GM21367 (cell line): Measurements from ENCODE around the gene SPOCK2.
"Not testable (repeated sequence)": the region's sequence is repeated elsewhere in the genome, so short reads cannot be mapped to it uniquely, and the experiment has no call there.

Source experiments
- ATAC-seq: cut with Tn5 transposase; IDR thresholded peaks from one replicate; pipeline ENCODE4 v1.9.1; 2021; ENCODE audit not compliant: unreplicated experiment

The SPOCK2 gene

GRCh38 chr10:72108830-72109635 is 20.7 kb upstream of the SPOCK2 start:
- ATAC-seq: no peak

DNA sequence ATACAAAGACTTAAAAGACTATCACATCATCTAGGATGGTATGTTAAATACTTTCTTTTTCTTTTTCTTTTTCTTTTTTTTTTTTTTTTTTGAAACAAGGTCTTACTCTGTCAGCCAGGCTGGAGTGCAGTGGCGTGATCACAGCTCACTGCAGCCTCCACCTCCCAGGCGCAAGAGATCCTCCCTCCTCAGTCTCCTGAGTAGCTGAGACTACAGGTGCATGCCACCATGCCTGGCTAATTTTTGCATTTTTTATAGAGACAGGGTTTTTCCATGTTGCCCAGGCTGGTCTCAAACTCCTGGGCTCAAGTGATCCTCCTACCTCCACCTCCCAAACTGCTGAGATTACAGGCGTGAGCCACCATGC is 19.6 kb upstream of the SPOCK2 start:
- ATAC-seq: not testable (repeated sequence)

GRCh38 chr10:72107325-72108003 is 19.1 kb upstream of the SPOCK2 start:
- no peak for ATAC-seq

DNA sequence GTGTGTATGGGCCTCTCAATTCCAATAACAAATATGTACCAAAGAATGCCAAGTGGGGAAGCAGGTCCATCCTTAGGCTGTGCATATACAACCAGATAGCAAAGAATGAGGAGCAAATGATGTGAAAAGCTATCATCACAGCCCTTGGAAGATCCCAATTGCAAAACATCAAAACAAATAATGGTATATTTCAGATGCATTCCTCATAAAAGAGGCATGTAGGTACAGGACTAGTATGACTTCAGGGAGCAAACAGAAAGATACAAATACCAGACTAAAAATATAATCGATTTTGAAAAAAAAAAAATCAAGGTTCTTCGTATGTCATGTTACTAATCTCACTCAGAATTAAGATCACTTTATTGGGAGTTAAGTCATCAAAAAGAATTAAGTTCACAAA is 18.5 kb upstream of the SPOCK2 start:
- ATAC-seq: no peak

DNA sequence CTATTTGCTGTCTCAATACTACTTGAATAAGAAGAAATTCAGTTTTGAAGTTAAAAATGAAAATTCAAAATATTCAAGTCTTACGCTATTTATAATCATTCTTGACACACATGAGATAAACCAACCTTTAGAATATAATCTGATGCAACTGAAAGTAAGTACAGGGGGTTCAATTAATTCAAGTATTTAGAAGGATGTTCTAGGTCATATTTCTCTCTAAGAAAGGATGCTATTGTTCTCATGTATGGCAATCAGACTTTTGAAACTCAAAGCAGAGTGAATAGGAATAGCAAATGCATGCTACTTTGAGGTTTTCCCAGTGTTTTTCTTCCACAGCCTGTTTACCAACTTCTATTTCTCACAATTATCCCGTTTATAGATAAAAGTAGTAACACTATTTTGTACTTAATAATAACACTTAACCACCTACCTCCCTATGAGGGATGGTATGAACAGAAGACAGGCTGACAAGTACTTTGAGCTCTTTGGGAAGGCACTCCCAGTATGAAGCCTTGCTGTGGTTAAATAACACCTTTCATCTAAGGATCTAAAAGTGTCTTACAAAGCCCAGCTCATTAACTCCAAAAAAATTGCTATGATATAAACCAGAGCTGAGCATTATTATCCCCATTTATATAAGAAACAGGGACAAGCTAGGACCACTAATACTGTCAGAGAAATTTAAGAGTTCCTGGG is 18.0 kb upstream of the SPOCK2 start:
- no peak for ATAC-seq

- no peak for ATAC-seq
These were observed 17.4 kb upstream of the SPOCK2 start for GRCh38 chr10:72105710-72106109.

DNA sequence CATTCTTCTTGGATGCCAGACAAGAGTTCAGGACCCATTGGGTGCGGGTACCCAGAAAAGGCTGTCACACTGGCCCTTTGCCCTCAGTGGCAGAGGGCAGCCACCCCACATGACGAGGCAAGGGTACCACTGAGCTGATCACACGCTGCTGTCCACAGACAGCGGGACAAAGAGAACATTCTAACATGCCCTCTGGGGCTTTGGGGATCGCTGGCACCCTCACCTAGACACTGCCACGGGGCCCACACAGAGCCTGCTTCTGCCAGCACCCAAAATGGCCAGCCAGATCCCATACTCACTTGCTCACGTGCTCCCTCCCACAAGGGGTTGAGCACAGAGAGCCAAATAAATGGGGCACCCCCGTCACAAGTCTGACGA is 16.7 kb upstream of the SPOCK2 start:
- no peak for ATAC-seq

- no peak for ATAC-seq
These were observed 16.2 kb upstream of the SPOCK2 start for GRCh38 chr10:72104472-72105097.

DNA sequence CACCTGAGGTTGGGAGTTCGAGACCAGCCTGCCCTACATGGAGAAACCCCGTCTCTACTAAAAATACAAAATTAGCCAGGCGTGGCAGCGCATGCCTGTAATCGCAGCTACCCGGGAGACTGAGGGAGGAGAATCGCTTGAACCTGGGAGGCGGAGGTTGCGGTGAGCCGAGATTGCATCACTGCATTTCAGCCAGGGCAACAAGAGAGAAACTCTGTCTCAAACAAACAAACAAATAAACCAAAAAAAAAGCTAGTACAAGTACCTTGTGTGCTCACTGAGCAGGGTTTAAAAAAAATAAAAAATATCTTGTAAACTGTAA is 11.2 kb upstream of the SPOCK2 start:
- ATAC-seq: no peak

DNA sequence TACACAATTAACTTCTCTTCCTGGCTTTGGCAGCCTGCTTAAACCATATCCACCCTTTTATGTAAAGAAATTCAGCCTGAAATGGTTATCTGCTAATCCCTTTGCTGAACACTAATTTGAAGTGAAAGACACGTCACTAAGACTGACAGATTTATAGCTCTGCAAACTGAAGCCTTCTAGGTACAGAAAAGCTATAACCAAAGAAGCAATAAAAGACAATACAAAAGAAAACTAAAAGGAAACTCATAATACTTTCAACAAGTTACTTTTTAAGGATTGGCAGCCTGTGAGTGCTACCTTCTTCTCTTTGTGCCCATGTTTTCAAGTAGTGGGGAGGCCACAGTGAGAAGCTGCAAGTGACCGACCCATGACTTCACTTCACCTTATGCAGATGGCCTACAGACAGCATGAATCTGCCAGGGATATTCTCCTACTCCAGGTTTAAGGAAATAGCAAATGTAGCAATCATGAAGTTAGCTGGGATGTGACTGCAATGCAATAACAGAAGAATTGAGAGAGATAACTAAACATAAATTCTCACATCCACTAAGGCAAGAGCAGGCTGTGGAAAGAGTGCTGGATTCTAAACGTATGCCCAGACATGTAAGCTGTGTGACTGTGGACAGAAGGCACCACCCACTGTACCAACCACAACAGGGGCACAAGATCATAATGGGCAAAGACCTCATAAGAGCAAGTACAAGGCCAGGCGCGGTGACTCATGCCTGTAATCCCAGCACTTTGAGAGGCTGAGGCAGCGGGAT is 10.7 kb upstream of the SPOCK2 start:
- no peak for ATAC-seq

DNA sequence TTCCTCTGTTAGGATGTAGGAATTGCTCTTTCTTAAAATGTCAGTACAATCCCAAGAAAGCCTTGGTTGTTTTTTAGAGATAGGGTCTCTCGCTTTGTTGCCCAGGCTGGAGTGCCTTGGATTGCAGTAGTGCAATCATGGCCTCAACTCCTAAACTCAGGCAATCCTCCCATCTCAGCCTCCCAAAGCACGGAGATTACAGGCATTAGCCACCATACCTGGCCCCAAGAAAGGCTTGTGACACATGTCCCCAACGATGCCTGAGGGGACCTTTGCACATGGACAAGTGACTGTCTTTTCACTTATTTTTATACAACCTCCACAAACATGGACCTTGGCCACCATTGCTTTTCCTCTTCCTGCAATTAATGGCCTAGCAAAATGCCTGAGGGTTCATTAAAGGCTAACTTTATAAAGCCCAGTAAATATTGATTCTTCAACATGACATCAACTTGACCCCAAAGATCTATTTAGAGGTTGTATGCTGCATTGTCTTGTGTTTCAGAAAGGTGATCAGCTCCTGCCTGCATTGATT is 10.0 kb upstream of the SPOCK2 start:
- ATAC-seq: no peak

DNA sequence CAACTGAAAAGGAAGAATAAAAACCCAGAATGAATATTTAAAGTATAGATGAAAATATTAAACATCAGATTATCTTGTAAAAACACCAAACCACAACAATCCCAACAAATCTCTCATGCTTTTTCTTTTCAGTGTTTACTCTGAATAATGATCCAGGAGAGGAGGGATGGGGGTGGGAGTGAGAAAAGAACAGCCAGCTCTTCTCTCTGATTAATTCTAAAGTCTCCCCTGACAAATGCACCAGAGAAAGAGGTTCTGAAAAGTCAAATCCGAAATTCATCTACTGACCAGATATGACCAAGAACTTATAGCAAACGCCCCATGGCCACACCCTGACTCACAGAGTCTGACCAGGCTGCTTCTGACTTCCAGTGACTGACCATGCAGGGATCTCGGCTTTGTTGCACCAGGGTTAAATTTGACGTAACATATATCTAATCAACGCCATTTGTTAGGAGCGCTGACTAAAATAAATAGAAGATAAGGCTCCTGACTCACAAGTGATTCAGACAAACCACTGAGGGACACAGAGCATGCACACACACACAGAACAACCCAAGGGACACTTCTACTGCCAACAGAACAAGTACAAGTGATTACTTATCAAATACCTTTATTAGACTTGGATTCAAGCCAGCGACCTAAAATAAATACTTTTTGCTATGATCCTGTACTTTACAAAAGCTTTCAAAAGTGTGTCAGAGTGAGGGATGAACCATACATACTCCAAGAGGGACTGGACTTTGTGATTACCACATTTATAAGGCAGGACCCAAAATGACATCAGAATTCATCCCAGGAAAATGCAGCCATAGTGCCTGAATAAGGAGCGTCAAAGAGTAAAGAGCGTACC is 9.3 kb upstream of the SPOCK2 start:
- no peak for ATAC-seq

DNA sequence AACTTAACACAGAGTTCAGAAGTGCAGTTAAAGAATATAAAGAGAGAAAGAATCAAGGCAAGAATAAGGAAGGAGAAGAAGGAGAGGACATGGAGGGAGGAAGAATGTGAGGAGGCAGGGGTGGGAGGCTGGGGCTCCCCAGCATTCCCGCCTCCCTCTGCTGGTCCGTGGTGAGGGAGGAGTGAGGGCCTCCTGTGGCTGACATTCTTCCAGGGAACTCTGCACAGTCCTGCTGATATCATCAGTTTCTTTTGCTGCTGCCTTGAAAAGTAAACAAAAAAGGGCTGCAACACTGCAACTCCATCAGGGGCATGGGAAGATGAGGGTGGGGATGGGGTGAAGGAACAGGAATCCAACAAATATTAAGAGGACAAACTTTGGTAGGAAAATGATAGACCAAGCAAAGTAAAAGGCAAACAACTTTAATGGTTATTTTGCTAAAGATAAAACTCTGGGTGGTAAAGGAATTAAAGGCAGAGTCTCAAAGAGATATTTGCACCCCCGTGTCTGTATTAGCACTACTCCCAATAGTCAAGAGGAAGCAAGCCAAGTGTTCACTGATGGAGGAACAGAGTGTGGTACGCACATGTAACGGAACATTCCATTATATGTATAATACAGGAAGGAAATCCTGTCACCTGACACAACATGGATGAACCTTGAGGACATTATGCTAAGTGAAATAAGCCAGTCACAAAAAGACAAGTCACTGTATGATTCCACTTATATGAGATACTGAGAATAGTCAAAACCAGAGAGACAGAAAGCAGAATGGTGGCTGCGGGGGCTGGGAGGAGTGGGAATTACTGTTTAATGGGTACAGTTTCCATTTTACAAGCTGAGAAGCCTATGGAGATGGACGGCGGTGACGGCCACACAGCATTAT is 8.0 kb upstream of the SPOCK2 start:
- no peak for ATAC-seq

DNA sequence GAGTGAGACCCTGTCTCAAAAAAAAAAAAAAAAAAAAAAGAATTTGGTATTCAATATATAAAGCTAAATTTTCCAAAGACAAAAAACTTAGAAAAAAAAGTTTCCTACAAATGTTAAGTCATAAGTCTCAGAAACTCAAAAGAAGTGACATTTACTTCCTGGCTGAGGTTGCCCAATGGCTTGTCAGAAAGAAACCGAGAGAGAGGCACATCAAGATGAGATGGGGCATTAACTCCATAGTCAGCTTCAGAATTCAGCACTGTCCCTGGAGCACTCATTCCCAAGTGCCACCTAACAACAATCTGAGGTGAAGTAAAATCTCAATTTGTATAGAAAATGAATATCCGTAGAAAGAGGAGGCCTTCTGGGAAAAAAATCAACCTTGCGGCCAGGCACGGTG is 6.8 kb upstream of the SPOCK2 start:
- ATAC-seq: no peak

- ATAC-seq: no peak
These were observed 6.2 kb upstream of the SPOCK2 start for GRCh38 chr10:72094574-72094973.

DNA sequence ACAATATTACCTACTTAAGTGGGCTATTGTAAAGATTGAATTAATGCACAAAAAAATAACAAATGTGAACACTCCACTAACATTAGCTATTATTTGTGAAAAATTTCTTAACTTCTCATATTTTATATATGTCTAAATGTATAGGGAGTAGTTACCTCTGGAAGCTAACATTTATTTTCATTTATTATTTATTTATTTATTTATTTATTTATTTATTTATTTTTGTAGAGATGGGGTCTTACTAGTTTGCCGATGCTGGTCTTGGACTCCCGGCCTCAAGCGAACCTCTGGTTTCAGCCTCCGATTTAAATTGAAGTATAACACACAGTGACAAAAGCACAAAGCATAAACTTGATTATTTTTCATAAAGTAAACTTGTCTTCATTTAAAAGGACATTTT is 5.1 kb upstream of the SPOCK2 start:
- no peak for ATAC-seq

GRCh38 chr10:72092987-72093386 is 4.6 kb upstream of the SPOCK2 start:
- ATAC-seq: no peak

DNA sequence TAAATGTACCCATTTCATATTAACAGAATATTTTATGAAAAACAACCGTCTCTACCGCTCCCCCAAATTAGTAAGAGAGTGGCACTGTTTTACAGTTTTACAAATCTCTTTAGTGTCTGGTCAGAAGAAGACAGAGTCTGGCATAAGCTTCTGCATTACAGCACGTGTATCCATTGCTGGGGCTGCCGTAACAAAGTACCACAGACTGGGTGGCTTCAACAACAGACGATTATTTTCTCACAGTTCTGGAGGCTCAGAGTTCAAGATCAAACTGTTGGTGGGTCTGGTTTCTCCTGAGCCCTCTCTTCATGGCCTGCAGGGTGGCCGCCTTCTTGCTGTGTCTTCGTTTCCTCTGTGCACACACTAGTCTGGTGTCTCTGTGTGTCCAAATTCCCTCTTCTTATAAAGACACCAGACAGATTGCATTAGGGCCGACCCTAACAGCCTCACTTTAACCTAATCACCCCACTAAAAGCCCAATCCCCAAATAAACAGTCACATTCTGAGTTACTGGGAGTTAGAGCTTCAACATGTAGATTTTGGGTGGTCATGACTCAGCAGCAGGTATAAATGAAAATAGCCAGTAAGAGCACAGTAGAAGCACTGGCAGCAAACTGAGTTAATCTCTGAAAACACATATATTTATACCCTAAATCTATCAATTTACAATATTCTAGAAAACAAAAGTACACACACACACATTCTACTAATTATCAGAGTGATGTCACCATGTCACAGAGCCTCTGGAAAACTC is 4.0 kb upstream of the SPOCK2 start:
- no peak for ATAC-seq
